HG03108 (cell line): ENCODE results near the gene KRT34.
"Not testable (repeated sequence)": the region's sequence is repeated elsewhere in the genome, so short reads cannot be mapped to it uniquely, and the experiment has no call there.

Experiments used
- ATAC-seq: cut with Tn5 transposase; IDR thresholded peaks from one replicate; pipeline ENCODE4 v1.9.1; 2021; ENCODE audit warnings: moderate library complexity; ENCODE audit not compliant: unreplicated experiment

KRT34 gene

DNA sequence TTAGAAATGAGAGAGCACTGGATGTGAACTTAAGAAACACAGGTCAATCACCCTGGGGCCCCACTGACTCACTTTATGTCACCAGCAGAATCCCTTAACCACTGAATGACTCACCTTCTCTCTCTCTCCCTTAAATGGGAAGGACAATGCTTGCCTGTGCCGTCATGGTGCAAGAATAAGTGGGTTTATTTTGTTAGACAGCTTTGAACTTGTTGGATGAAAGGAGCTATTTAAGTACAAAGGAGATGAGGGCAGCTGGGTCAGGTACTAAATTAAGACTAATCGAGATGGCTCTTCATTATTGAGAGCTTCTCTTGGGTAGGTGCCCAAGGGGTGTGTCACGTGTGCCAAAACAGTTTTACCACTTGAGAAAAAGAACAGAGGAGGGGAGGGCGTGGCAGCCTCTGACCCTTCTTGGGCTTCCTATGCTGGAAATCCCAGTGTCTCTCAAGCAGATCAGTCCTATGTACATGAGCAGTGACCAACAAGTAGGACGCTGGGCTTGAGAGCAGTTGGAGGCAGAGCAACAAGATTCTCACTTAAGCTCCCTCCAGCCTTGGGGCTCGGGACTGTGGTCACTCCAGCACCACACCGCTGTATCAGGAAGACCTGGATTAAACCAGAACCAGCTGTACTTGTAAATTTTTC, 22.0 kb upstream of the KRT34 start:
- ATAC-seq = no peak

DNA sequence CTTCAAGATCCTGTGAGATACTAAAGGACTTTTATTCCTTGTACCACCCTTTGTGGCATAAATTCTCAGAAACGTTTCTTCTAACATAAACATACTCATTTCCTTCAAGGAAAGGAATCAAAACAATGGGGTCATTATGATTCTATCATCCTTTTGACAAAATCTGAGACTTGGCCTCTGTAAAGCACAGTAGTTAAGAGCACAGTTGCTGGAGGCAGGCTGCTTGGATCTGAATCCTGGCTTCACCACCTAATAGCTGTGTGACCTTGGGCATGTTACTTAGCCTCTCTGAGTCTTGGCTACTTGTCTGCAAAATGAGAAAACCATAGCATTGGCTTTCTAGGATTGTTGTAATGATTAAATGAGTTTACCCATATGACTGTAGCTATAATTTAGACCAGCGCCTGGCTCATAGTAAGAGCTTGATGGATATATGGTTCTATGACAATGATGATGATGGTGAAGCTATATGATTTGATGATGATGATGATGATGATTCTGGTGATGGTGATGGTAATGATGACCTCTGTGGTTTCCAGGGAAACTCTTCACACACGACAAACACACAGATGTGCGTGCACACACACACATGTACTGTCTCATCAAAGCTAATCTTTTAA, 21.4 kb upstream of the KRT34 start:
- no peak for ATAC-seq

DNA sequence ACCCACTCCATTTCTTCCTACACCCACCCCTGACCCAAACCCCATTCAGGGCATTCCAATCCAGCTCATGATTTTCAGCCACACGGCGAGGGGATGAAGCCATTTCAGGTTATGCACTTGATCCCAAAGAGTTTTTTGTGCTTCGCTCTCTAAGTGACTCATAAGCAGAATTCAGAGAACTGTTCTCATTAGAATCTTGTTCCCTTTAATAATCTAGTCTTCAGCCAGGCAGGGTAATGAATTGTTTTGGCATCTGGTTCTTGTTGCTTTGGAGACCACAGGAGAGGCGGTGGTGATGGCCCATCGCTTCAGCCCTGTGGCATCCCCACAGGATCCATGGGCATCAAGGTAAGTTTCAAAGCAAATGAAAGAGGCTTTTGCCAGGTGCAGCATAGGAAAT, 20.1 kb upstream of the KRT34 start:
- ATAC-seq = no peak

DNA sequence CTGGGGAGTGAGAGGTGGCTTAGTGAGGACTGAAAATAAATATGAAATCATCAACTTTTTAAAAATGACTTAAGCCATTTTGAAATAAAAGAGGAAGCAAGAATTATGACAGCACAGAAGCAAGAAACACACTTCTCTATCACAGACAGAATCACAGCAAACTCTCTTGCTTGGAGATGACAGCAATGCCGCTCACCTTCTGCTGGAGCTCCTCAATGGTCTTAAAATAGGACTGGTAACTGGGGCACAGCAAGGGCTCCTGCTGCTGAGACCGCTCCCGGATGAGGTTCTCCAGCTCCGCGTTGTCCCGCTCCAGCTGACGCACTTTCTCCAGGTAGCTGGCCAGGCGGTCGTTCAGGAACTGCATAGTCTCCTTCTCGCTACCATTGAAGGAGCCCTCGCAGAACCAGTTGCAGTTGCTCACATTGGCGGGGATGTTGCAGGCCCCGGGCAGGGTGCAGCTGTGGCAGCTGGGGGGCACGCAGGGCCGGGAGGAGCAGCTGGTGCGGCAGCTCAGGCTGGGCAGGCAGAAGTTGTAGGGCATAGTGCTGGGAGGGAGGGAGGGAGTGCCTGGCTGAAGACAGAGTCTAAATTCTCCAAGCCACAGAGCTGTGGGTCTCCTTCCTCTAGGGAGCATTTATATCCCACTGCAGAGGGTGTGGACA, 15.0 kb upstream of the KRT34 start, which contains the start of gene KRT31:
KRT31 (minus strand) TSS at position 613 of the 665 bp plus-strand sequence; CDS start at position 544, 69 bp downstream.
- no peak for ATAC-seq

DNA sequence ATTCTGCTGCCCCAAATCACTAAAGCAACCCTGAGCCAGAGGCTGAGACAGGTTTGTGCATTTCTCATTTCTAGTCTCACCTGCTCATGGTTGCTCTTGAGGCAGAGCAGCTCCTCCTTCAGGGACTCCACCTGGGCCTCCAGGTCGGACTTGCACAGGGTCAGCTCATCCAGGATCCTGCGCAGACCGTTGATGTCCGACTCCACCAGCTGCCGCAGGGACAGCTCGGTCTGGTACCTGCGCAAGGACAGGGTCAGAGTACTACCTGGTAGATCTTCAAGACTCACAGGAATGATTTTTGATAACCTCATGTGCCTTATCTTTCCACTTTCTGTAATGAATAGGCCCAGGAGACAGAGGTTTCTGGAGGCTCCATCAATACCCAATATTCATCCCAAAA, 14.2 kb upstream of the KRT34 start:
- no peak for ATAC-seq

DNA sequence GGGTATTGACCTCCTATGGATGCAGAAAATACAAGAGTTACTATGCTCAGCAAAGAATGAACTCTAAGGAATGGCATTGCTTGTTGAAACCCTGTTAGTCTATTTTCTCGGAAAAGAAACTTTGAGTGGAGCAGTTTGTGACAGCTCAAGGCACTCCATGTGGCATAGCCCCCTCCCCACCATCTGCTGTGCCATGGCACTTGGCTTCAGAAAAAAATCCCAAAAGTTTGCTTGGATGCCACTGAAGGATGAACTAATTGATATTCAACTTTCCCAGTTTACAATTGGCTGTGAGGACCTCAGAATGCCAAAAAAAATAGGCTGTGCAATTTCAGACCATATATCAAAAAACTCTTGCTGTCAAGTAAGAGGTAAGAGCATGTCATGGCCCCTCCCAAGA, 13.5 kb upstream of the KRT34 start:
- no peak for ATAC-seq

DNA sequence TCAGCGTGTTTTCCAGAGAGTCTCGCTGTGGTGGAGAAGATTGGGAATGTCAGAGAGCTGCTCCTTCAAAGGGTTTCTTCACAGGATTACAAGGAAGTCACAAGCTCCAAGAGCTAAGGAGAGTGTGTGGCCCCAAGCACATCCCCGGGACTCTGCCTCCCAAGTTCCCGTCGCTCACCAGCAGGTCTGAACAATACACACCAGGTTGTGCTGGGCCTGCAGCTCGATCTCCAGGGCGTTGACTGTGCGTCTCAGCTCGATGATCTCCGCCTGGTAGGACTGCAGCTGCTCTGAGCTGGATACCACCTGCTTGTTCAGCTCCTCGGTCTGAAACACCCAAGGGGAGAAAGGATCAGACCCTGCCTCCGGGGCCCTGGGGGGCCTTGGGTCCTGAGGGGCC, 12.9 kb upstream of the KRT34 start:
- not testable (repeated sequence) for ATAC-seq

DNA sequence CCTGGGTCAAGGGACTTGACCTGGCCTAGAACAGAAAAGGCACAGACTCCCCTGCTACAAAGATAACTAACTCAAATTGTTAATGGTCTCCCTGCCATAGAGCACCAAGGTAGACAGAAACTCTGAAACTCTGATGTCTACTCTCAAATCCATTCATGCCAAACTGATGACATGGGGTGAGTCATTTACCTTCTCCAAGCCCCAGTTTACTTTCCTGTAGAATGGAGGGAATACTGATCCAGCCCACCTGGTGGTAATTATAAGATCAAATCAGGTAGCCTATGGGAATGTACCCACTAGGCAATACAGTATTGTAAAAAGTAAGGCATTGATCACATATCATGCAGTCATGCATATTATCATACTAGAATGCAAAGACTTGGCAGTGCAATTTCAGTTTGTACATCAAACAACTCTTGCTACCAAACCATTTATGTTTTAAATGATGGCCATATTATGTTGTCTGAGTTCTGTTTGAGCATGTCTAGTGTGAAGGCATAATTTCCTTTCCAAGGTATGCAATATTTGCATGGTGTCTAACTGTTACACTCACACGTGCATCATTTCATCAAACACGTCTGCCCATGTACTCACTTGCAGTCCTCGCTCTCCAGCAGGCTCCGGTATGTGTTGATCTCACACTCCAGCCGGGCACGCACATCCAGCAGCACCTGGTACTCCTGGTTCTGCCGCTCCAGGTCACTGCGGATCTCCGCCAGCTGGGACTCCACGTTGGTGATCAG, 12.3 kb upstream of the KRT34 start:
- ATAC-seq = no peak

DNA sequence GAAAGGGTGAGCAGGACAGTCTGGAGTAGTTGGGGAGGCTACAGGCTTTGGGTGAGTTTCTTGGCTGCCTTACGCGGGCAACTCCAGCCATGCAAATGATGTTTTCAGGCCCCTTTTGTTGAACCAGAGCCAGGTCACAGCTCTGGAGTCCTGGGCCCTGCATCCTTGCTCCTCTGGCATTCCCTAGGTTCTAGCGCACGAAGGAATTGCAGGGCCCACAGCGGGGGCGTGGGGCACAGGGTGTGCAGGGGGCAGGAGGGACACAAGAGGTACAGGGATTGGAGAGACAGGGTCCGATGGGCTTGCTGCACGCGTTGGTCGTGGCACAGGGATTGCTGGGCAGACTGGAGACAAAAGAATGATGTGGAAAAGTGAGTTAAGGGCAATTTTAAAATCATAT, 11.7 kb upstream of the KRT34 start:
- no peak for ATAC-seq

DNA sequence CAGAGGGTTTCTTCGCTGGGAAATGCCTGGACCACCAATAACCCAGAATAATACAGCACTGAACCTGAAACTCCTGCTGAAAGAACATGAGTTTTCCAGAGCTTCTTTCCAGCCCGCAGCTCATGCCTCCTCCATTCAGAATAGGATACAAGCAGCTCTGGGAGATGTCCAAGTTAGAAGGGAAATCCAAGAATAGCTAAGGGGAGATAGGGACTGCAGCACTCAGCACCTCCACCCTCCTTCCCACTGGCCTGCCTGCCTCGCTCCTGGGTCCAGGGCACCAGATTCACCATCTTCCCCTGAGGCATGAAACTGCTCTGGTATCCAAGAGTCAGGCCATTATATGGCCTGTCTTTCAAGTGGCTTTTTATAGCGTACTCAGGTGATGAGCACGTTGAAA, 11.2 kb upstream of the KRT34 start:
- no peak for ATAC-seq

DNA sequence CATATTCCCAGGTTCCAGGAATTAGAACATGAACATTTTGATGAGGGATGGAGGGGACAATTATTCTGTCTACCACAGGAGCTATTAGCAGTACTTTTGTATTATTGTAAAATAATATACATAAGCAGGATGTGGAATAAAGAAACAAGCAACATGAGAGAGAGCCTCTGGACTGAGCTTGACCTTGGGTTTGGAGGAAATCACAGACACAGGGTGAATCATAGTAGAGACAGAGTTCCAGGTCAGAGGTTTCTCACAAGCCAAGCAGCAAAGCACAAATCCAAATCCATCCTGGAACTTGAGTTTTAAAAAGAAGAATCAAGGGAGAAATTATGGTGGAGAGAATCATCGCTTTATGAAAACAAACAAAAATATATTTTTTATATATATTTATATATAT, 10.2 kb upstream of the KRT34 start:
- ATAC-seq = no peak

DNA sequence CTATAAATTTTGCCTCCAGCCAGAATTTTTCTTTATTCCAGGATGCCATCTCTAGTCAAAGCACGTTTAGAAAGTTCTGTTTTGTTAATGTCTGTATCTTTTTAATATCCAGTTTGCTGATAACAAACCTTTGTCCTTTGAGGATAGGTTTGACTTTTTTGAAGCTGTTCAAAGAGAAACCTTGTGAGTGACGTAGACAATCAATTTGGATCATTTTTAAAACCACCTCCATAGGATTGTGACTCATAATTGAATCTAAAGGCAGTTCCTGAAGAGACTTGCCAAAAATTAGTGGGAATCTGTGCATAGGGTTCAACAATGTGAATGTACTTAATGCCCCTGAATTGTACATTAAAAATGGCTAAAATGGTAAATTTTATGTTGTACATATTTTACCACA, 9.4 kb upstream of the KRT34 start:
- no peak for ATAC-seq

DNA sequence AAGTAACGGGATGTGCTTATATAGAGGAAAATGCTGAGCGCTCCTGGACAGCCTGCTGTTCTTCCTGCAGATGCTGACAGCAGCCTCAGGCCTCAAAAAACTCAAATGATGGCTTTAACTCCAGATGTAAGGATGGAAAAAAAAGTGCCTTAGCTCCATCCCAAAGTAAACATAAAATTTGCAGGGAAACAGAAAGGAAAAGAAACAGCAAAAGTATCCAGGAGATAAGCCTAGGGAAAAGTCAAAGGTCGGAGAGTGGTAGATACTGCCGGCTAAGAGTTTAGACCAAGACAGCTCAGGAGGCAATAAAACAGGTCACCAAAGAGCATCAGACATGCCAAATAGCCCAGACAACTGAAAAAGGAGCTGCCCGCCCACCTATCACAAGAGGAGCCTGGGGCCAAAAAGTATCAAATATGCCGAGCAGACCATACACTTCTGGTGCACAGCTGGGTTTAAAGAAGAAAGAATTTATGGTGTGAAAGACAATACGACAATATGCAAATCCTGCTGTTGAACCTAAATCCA, 8.4 kb upstream of the KRT34 start:
- ATAC-seq = no peak

DNA sequence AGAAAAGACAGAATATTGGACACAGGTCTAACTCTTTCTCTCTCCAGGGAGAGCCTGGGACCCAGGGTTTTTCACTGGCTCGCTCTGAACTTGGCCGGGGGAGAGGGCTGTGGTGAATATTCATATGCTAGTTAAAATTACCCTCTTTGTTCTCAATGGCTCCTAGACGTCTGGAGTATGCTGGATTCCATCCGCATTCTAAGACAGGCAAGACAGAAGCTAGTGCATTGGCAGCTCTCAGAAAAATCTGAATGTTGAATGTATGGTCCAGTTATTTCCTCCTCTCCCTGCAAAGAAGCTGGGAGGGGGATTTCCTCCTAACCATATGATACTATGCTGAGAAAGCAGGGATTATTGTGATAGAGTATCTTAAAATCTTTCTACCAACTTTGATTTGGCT, 5.6 kb upstream of the KRT34 start:
- no peak for ATAC-seq

DNA sequence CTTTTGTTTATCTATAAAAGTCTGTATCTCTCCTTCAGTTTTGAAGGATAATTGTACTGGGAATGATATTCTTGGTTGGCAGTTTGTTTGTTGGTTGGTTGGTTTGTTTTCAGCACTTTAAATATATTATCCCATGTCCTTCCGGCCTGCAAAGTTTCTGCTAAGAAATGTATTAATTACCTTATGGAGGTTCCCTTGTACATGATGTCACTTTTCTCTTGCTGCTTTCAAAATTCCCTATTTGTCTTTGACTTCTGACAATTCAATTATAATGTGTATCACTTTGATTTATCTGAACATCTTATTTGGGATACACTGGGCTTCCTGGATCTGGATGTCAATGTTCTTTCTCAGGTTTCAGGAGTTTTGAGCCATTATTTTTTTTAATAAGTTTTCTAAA, 4.1 kb upstream of the KRT34 start:
- no peak for ATAC-seq

DNA sequence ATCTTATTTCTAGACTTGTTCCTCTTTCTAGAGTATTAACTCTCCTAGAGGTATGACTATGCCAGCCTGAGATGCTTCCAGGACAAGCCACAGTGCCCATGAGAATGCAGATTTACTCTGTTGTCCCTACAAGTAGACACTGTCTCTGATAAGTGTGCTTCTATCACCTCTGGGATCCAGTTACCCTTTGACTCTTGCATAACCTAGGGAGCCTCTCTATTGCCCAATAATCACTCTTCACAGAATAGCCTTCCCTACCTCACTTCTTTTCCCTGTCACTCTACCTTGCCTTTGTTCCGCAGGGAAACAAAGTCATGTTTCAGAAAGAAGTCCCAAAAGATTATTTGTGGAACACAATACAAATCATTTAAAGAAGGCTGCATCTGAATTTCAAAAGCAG, 1.6 kb upstream of the KRT34 start:
- ATAC-seq = no peak

DNA sequence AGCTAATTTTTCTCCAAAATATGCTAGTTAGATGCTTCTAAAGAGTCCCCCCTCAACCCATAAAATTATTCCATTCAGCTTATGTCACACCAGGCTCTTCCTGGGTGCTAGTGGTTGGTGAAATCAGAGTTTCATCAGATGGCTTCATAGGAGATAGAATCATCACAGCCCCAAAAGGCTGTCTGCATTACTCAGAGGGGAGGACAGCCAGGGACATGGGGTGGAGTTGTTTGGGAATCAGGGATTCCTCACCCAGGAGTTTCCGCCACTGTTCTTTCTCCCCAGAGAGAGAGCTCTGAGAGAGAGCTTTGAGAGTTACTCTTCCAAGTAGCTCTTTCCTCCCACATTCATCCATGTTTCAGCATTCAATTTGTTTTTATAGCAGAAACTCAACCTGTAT, 288 bp upstream of the KRT34 start:
- ATAC-seq = no peak

DNA sequence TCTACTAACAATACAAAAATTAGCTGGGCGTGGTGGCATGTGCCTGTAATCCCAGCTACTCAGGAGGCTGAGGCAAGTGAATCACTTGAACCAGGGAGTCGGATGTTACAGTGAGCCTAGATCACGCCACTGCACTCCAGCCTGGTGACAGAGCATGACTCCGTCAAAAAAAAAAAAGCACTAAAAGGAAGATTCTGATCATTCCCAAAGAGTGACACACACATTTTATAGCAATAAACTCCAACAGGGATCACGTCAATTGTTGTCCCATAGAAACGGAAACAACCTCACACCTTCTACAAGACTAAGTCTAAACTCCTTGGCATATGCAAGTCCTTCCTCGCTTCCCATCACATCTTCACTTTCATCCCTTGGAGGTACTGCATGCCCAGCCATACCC, 2.0 kb downstream of the KRT34 start:
- ATAC-seq = not testable (repeated sequence)

DNA sequence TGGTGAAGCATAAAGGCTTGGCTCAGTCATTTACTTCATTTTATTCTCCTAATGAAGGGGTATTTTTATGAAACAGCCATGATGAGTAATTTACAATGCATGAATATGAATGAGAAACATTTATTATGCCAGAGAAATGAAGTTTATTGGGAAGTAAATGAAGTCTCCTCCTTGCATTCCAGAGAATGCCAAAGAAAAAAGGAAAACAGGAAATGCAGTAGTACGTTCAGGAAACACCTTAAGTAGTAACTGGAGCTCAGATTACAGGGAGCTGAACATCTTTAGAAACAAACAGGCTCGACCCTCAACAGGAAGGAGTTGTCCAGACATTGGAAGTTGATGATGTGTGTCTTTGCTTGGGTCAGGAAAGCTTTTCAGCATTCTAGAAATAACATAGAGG, 4.6 kb downstream of the KRT34 start:
- no peak for ATAC-seq

DNA sequence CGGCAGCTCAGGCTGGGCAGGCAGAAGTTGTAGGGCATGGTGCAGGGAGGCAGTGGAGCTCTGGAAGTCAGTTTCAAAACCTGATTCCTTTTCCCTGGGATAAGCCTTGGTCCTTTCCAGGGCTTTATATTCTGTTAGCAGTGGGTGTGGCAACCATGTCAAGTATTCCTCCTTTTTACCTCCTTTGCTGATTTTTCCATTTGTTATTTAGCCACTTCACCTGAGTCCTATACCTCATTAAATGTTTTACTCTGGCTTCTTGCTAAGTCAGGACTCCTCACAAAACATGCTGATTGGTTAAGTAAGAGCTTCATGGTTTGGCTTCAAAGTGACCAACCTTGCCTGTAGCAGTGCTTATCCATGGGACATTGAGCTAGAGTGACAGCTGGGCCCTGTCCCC, 12.4 kb downstream of the KRT34 start, which contains the start of gene KRT33B:
KRT33B (minus strand) TSS at position 101 of the 400 bp plus-strand sequence; CDS start at position 38, 63 bp downstream.
- no peak for ATAC-seq

DNA sequence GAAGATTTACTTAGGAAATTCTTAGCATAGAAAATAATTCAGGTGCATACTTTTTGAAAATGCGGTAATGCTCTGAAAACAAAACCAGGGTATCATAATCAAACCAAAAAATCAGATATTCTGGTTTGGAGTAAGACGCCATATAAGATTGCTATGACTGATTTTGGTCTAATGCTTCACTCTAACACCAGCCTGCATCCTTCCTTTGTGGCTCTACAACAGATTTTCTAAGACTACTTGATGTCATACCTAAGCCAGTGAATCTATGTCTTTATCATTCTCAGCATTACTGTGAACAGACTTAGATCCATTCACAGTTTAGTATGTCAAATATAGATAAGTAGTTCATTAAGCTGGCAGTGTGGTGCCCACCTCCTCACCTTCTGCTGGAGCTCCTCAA, 13.1 kb downstream of the KRT34 start:
- no peak for ATAC-seq
